Activated B cell treated with CpG ODN at 0.5 μM for 24 hours (primary cell): Measurements from ENCODE around the gene KCNQ1. TPM values are rescaled to one million over a fixed set of nuclear protein-coding genes. Genes with fewer than 3 reads are reported as not detected.

Source experiments
- ATAC-seq: fragments of 200-7000 bp; cut with Tn5 transposase; one replicate; pipeline ENCODE4 v1.10.0; 2021; ENCODE audit warnings: low read depth, mild to moderate bottlenecking, moderate library complexity
- CTCF ChIA-PET: fragments of 350-600 bp; sonication (Branson Sonifier 250); formaldehyde crosslinking; loops from one replicate; lab custom pipeline; 2021; ENCODE audit warnings: antibody characterized with exemption; lab: Charles Lee
- POLR2A ChIA-PET: fragments of 350-600 bp; sonication (Branson Sonifier 250); formaldehyde crosslinking; loops from one replicate; lab custom pipeline; 2021; ENCODE audit warnings: antibody characterized with exemption; lab: Charles Lee
- DNase-seq: peaks from one replicate; pipeline ENCODE4 v3.0.0; 2022
- H3K27ac Mint-ChIP-seq: one replicate; pipeline ENCODE4 v1.8.0; 2020; ENCODE audit warnings: mixed read lengths
- H3K27me3 Mint-ChIP-seq: one replicate; pipeline ENCODE4 v1.8.0; 2021; ENCODE audit warnings: mixed read lengths
- H3K36me3 Mint-ChIP-seq: one replicate; pipeline ENCODE4 v1.8.0; 2021; ENCODE audit warnings: low read depth, mixed read lengths
- H3K4me1 Mint-ChIP-seq: one replicate; pipeline ENCODE4 v1.8.0; 2021; ENCODE audit warnings: mixed read lengths
- H3K4me3 Mint-ChIP-seq: one replicate; pipeline ENCODE4 v1.8.0; 2020; ENCODE audit warnings: mild to moderate bottlenecking, mixed read lengths
- H3K9me3 Mint-ChIP-seq: one replicate; pipeline ENCODE4 v1.8.0; 2020; ENCODE audit warnings: mixed read lengths
- CTCF ChIP-seq: fragments of 200-600 bp; IDR thresholded peaks from one replicate; pipeline ENCODE4 v1.8.0; 2022; ENCODE audit warnings: antibody characterized with exemption, mild to moderate bottlenecking
- intact Hi-C: fragments of 100-400 bp; cut with micrococcal nuclease; formaldehyde crosslinking; loops from one replicate; pipeline ENCODE4 v1.15.1; 2024
- total RNA-seq: library from RNA; stranded (reverse); gene quantifications from 2 replicates; pipeline ENCODE4 v1.2.3, GENCODE V29; 2022

Gene KCNQ1
- total RNA-seq, 1 donor from 2014 or later = 6.5 TPM

- ChIA-PET CTCF (interaction anchor here (0.6 to 7.1 kb wide), 30 partner anchors 12 to 471 kb away, joined by 3 to 321 read pairs (median 5); partner anchors contain the start of genes ASCL2, C11orf21, CD81 and TSPAN32), POLR2A (interaction anchor here (0.6 to 2.4 kb wide), 4 partner anchors 21 to 451 kb away, joined by 6 to 14 read pairs (median 10); partner anchors contain the start of gene TSSC4)
- Mint-ChIP-seq H3K4me1 (peaks cover 6% of the 10 kb centered on the region), H3K9me3 (no peaks in the 10 kb centered on the region), H3K27ac (no peak overlapping the region), H3K27me3 (no peaks in the 10 kb centered on the region), H3K36me3 (no peaks in the 10 kb centered on the region), H3K4me3 (no peak overlapping the region)
- no peak for DNase-seq
- no peak for TF ChIP-seq CTCF
- ATAC-seq = no peak
- intact Hi-C loops = no loop called here
These were observed 23.4 kb upstream of the KCNQ1 start for GRCh38 chr11:2421226-2421994.

DNA sequence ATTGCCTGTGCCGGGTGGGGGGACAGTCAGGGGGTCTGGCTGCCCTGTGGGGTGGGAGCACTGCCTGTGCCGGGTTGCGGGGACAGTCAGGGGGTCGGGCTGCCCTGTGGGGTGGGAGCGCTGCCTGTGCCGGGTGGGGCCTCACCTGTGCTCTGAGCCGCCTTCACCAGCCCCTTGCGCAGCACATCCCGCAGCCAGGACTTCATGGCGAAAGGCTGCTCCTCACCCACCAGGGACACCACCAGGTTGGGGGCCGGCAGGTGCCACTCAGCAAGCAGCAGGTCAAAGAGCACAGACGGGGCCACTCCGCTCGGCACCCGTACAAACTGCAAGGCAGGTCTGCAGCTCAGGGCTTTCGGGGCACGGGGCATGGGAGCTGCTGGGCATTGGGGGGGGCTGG lies 22.8 kb upstream of the KCNQ1 start:
- no peak for TF ChIP-seq CTCF
- intact Hi-C loops = no loop called here
- Mint-ChIP-seq H3K27me3 (no peaks in the 10 kb centered on the region), H3K36me3 (no peaks in the 10 kb centered on the region), H3K4me1 (peaks cover 6% of the 10 kb centered on the region), H3K9me3 (no peaks in the 10 kb centered on the region), H3K27ac (no peak overlapping the region), H3K4me3 (no peak overlapping the region)
- POLR2A ChIA-PET = no interaction called here
- CTCF ChIA-PET = interaction anchor here (1.0 to 7.1 kb wide), 10 partner anchors 84 to 471 kb away, joined by 3 to 321 read pairs (median 14); partner anchors contain the start of genes C11orf21 and TSPAN32
- DNase-seq = no peak
- ATAC-seq = no peak

- no peaks in the 10 kb centered on the region for H3K27me3 Mint-ChIP-seq
- ATAC-seq = no peak
- peaks cover 6% of the 10 kb centered on the region for H3K4me1 Mint-ChIP-seq
These were observed 22.2 kb upstream of the KCNQ1 start for GRCh38 chr11:2422461-2423156.

DNA sequence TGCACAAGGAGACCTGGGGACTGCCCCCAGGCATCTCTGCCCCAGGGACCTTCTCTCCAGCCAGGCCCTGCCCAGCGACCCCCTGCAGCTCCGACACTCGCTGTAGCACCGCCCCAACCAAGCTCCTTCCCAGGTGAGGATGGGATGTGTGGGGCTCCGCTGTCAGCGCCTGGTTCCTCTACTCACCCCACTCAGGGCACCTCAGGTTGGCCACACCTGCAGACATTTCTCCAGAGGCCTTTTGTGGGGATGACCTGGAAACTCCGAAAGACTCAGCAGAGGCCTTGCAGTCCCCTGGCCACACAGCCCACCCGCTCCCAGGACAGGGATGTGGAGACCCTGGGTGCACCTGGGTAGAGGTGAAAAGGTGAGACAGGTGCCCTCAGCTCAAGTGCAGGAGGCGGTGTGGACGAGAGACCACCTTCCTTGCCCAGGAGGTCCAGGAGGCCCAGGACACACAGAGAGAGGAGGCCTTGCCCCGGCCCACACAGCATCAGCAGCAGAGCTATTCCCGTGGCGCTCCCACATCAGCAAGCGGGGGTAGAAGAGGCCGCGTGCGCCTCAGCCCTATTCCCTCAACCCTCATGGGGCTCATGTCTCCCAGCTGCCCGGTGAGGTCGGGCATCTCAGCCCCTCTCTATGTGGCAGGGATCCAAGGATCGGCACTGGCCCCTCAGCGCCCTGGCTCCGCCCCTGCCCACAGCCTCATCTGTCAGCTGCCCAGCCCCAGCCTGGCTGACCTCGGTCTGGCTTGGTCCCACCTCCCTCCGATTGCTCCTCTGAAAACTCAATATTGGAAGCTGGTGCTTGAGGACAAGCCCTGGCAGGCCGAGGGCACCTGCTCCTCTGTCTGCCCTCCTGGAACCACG lies 21.4 kb upstream of the KCNQ1 start:
- DNase-seq (no peak), ATAC-seq (no peak)
- ChIA-PET CTCF (interaction anchor here (0.7 to 7.1 kb wide), 3 partner anchors 8 to 237 kb away, joined by 3 to 321 read pairs (median 4); partner anchors contain the start of genes C11orf21 and TSPAN32), POLR2A (interaction anchor here (1.1 kb wide), 1 partner anchor 119 kb away, joined by 3 read pairs; no protein-coding TSS in a partner anchor)
- Mint-ChIP-seq H3K27ac (no peak overlapping the region), H3K36me3 (no peaks in the 10 kb centered on the region), H3K9me3 (no peaks in the 10 kb centered on the region), H3K4me1 (peaks cover 6% of the 10 kb centered on the region), H3K4me3 (no peak overlapping the region), H3K27me3 (no peaks in the 10 kb centered on the region)
- no peak for TF ChIP-seq CTCF
- intact Hi-C loops = no loop called here

More at GRCh38 chr11:2422461-2423156, 22.2 kb upstream of the KCNQ1 start:
- ChIA-PET POLR2A (interaction anchor here (1.1 kb wide), 1 partner anchor 118 kb away, joined by 3 read pairs; no protein-coding TSS in a partner anchor), CTCF (interaction anchor here (0.7 to 7.1 kb wide), 4 partner anchors 9 to 236 kb away, joined by 3 to 321 read pairs (median 26); partner anchors contain the start of genes C11orf21 and TSPAN32)
- no peaks in the 10 kb centered on the region for H3K36me3 Mint-ChIP-seq
- intact Hi-C loops = no loop called here
- TF ChIP-seq CTCF = no peak
- DNase-seq = no peak
- H3K4me3 Mint-ChIP-seq = no peak overlapping the region
- no peak overlapping the region for H3K27ac Mint-ChIP-seq
- H3K9me3 Mint-ChIP-seq = no peaks in the 10 kb centered on the region
